Measurements from ENCODE around the gene NF2. TPM values are rescaled to one million over a fixed set of nuclear protein-coding genes. Genes with fewer than 3 reads are reported as not detected.

NF2 gene
- total and polyA plus RNA-seq, 8 donors: 5.8 to 37.6 (median 18.3) TPM

DNA sequence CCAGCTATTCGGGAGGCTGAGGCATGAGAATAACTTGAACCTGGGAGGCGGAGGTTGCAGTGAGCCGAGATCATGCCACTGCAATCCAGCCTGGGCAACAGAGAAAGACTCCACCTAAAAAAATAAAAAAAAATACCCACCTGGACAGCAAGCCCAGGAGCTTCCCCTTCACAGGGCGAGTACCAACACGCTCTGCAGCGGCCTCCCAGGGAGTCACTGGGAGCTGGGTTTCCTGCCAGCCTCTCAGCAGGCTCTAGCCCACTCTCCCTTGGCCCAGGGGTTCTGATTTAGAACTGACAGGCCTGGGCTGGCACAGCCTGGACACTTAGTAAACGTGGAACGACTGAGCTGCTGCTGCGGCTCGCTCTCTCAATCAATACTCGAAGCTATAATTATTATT lies 114.4 kb downstream of the NF2 start:
- H3K27me3 ChIP-seq: peaks cover 16 to 99% (median 55%) of the 10 kb centered on the region in 3 donors
- H3K4me1 ChIP-seq: peaks cover 9 to 18% (median 16%) of the 10 kb centered on the region in 4 donors

DNA sequence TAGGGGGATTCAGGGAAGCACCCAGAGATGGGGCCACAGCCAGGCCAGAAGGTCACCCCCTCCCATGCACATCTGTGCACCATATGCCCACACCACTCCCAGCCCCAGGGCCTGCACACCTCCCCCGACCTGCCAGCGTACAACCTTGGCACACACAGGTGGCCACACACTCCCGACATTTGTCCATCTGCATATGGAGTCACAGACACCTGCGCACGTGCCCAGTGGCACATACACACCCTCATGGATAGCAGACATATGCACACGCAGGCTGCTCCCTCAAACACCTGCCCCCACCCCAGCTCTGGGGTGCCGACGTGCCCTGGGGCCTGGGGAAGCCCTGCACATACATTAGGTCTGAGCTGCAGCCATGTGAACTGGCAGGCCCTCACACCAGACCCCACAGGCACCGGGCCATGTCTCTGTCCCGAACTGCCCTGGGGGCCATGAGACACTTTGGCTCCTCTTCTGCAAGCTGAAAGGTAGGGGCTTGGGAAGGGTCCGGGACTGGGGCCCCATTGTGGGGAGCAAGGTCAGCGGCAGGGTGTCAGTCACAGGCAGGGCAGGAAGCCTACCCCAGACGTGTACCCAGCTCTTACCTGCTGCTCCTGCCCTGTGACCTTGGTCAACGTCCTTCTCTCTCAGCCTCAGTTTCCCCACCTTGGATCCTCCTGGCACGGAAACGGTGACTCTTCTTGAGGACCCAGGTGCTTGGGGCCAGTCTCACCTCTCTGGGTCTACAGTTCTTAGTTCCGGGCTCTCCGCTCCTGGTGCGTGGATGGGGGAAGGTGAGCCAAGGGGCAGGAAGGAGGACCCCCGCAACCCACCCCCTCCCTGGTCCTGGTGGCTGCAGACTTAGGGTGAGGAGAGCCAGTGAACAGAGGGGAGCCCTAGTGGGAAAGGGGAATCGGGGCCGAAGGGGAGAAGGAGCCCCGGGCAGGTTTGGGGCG lies 115.8 kb downstream of the NF2 start:
- intact Hi-C loops (cut with DNase I; ENCODE audit: low total_unique reads): no loop called here
- no peaks in the 10 kb centered on the region for H3K9me3 ChIP-seq
- no peak overlapping the region for H3K27ac ChIP-seq
- no peaks in the 10 kb centered on the region for H3K36me3 ChIP-seq
- DNase-seq: no peak
- peak overlapping the region in 2 of 4 donors; percentile 26 to 32 for H3K4me3 ChIP-seq
- peaks cover 9 to 18% (median 16%) of the 10 kb centered on the region in 4 donors for H3K4me1 ChIP-seq
- WGBS, 5 donors: 36 to 46% (median 39%) methylated on average over 15 to 24 of the region's 24 CpGs
- peaks cover 16 to 99% (median 56%) of the 10 kb centered on the region in 3 donors for H3K27me3 ChIP-seq
- TF ChIP-seq POLR2AphosphoS5 (IDR thresholded peaks at IDR 0.05): no peak
- TF ChIP-seq, protein P1, sequence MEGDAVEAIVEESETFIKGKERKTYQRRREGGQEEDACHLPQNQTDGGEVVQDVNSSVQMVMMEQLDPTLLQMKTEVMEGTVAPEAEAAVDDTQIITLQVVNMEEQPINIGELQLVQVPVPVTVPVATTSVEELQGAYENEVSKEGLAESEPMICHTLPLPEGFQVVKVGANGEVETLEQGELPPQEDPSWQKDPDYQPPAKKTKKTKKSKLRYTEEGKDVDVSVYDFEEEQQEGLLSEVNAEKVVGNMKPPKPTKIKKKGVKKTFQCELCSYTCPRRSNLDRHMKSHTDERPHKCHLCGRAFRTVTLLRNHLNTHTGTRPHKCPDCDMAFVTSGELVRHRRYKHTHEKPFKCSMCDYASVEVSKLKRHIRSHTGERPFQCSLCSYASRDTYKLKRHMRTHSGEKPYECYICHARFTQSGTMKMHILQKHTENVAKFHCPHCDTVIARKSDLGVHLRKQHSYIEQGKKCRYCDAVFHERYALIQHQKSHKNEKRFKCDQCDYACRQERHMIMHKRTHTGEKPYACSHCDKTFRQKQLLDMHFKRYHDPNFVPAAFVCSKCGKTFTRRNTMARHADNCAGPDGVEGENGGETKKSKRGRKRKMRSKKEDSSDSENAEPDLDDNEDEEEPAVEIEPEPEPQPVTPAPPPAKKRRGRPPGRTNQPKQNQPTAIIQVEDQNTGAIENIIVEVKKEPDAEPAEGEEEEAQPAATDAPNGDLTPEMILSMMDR (IDR thresholded peaks at IDR 0.05): no peak
- TF ChIP-seq EP300 (IDR thresholded peaks at IDR 0.05): no peak
- TF ChIP-seq POLR2A (IDR thresholded peaks at IDR 0.05): no peak

More for the DNA sequence above, 114.4 kb downstream of the NF2 start:
- WGBS, 5 donors: 83 to 91% (median 89%) methylated on average over 11 of the region's 11 CpGs
- no peaks in the 10 kb centered on the region for H3K9me3 ChIP-seq
- H3K27ac ChIP-seq: no peak overlapping the region
- H3K36me3 ChIP-seq: no peaks in the 10 kb centered on the region
- no peak overlapping the region for H3K4me3 ChIP-seq
- no peak for TF ChIP-seq POLR2A (IDR thresholded peaks at IDR 0.05)
- no peak for TF ChIP-seq POLR2AphosphoS5 (IDR thresholded peaks at IDR 0.05)
- no peak for TF ChIP-seq EP300 (IDR thresholded peaks at IDR 0.05)
- TF ChIP-seq, protein P1 (IDR thresholded peaks at IDR 0.05): no peak
- intact Hi-C loops (cut with DNase I; ENCODE audit: low total_unique reads): no loop called here
- no peak for DNase-seq

DNA sequence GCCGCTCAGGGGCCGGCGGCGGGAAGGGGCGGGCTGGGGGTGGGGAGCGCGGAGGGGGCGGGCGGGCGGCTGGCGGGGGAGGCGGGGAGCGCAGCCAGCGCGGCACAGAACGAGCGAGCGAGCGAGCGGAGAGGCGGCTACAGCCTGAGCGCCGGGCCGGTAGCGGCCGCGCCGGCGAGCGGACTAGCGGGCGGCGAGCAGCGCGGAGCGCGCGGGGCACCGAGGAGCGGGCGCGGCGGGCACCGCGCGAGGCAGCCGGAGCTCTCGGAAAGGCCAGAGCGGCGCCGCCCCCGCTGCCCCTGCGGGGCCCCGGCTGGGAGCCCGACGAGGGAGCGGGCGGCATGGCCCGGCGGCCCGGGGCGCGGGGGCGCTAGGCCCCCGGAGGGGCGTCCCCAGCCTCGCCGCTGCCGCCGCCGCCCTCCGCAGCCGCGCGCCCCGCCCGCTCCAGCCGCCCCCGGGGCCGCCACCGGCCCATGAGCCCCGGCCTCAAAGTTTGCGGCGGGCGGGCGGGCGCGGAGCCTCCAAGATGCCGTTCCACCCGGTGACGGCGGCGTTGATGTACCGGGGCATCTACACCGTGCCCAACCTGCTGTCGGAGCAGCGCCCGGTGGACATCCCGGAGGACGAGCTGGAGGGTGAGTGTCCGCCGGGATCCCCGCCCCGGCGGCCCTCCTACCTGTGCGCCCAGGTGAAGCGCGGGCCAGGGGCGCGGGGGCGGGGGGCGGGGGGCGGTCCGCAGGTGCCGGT lies 116.6 kb downstream of the NF2 start, which contains the start of gene CABP7:
CABP7 (plus strand) TSS at position 105 of the 747 bp plus-strand sequence; CDS start at position 527, 422 bp downstream.
- peaks cover 9 to 18% (median 16%) of the 10 kb centered on the region in 4 donors for H3K4me1 ChIP-seq
- no peaks in the 10 kb centered on the region for H3K36me3 ChIP-seq
- H3K27ac ChIP-seq: no peak within 1 kb of the TSS
- no peak for DNase-seq
- H3K9me3 ChIP-seq: no peaks in the 10 kb centered on the region
- H3K4me3 ChIP-seq: peak within 1 kb of the TSS; percentile 21 to 44 (median 29)
- intact Hi-C loops (cut with DNase I; ENCODE audit: low total_unique reads): no loop called here
- TF ChIP-seq POLR2A (IDR thresholded peaks at IDR 0.05) (no peak), EP300 (IDR thresholded peaks at IDR 0.05) (no peak), POLR2AphosphoS5 (IDR thresholded peaks at IDR 0.05) (no peak)
- TF ChIP-seq, protein P1 (IDR thresholded peaks at IDR 0.05): no peak
- H3K27me3 ChIP-seq: peaks cover 16 to 97% (median 52%) of the 10 kb centered on the region in 3 donors
- 0 to 10% (median 1%) methylated on average over 6 to 113 of the region's 115 CpGs for WGBS, 5 donors

DNA sequence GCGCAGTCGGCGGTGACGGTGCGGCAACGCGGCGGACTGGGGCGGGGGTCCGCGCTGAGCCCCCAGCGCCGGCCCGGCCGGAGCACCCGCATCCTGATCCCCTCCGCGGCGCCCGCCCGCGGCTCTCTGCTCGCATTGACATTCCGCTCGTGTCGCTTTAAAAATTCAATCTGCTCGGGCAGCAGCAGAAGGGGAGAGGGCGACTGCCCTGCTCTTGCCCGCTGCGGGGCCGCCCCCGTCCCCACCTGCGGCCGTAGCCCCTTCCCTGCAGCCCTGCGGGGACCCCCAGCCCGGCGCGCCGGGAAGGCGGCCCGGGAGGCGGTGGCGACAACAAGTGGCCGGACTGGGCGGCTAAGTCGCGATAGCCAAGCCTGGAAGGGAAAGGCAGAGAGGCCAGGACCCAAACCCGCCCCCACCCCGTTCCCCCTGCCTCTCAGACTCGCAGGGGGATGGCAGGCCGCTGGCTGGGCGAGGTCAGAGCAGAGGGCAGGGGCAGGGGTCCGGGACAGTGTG lies 117.4 kb downstream of the NF2 start:
- Histone ChIP-seq H3K27me3 (peaks cover 16 to 97% (median 44%) of the 10 kb centered on the region in 3 donors), H3K4me3 (peak overlapping the region; percentile 21 to 44 (median 29)), H3K4me1 (peaks cover 9 to 18% (median 16%) of the 10 kb centered on the region in 4 donors), H3K27ac (no peak overlapping the region), H3K36me3 (no peaks in the 10 kb centered on the region), H3K9me3 (no peaks in the 10 kb centered on the region)
- TF ChIP-seq POLR2A (IDR thresholded peaks at IDR 0.05) (no peak), EP300 (IDR thresholded peaks at IDR 0.05) (no peak), POLR2AphosphoS5 (IDR thresholded peaks at IDR 0.05) (no peak)
- TF ChIP-seq, protein P1 (IDR thresholded peaks at IDR 0.05): no peak
- 4 to 6% (median 4%) methylated on average over 13 to 53 of the region's 53 CpGs for WGBS, 5 donors
- intact Hi-C loops (cut with DNase I; ENCODE audit: low total_unique reads): no loop called here
- DNase-seq: no peak
